HG03039 (cell line): ENCODE results near the gene UCHL5.
"Not testable (repeated sequence)": the region's sequence is repeated elsewhere in the genome, so short reads cannot be mapped to it uniquely, and the experiment has no call there.

Source experiments
- ATAC-seq: cut with Tn5 transposase; IDR thresholded peaks from one replicate; pipeline ENCODE4 v1.9.1; 2021; ENCODE audit warnings: mild to moderate bottlenecking, moderate library complexity; ENCODE audit not compliant: unreplicated experiment

Gene UCHL5

DNA sequence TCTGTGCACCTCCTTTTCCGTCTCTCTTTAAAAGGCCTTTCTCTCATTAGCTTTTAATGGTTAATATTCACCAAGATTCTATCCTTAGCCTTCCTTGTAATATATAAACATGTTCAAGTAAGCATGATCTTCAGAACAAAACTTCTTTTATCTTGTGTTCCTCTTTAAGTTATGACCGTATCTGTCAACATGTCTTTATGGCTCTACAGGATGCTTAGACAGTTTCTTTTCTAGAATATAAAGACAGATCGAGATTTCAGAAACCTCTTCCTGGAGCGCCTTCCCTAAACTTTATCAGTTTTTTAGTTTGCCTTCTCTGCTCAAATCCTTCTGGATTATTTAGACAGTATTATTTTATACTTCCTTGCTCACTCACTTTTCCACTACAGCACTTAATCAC lies 7.4 kb upstream of the UCHL5 start:
- ATAC-seq, result no peak

DNA sequence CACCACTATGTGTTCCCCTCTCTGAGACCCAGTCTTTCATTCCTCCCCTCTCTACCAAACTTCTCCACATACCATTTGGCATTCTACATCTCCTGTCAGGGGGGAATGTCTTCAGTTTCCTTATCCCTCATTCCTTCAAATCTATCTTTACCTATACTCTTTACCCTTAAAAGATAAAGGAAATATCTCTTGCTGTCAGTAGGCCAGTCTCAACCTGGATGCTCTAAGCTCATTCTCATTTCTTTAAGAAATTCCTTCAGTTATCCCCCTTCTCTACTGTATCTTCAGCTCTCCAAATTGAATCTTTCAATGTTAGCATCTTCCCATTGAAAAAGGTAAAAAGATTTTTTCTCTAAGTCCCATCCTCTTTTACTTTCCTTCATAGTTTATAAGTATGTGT lies 6.8 kb upstream of the UCHL5 start:
- ATAC-seq, result no peak

DNA sequence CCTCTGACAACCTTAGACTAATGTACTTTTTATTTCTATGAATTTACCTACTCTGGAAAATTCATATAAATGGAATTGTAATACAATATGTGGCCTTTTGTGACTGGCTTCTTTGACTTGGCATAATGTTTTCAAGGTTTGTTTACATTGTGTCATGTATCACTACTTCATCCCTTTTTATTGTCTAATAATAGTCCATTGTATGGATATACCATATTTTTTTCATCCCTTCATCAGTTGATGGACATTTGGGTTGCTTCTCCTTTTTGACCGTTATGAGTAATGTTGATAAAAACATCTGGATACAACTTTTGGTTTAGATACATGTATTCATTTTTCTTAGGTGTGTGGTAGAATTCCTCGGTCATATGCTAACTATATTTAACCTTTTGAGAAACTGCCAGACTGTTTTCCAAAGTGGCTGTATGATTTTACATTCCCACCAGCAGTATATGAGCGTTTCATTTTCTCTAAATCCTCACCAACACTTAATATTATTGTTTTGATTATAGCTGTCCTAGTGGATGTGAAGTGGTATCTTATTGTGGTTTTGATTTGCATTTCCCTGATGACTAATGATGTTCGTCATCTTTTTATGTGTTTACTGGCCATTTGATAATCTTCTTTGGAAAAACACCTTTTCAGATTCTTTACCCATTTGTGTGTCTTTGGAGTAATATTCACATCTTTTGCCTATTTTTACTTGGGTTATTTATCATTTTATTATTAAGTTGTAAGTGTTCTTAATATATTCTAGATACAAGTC lies 3.7 kb upstream of the UCHL5 start:
- no peak for ATAC-seq

DNA sequence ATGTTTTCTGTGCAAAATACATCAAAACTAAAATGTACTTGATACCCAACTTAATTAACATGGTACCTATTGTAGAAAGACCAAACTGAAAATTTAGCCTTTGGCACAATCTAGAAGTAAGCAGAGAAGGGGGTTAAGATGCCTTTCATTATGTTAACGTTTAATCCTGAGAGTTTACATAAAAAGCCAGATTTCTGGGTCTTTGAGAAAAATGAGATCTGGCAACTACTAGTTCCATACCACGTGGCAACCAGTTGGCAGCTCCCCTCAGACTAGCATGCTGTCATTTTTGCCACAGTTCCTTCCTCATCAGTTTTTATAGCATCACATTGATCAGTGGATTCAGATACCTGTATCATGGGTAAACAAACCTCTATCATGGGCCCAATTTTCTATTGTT lies 1.8 kb upstream of the UCHL5 start:
- ATAC-seq, result no peak

- ATAC-seq, result no peak
Observed at GRCh38 chr1:193060406-193060805, 1.2 kb upstream of the UCHL5 start.

GRCh38 chr1:193060115-193060403 lies 899 bp upstream of the UCHL5 start:
- ATAC-seq, result no peak

- ATAC-seq, result peak; percentile 39
Observed at GRCh38 chr1:193058529-193059281, 455 bp downstream of the UCHL5 start.

DNA sequence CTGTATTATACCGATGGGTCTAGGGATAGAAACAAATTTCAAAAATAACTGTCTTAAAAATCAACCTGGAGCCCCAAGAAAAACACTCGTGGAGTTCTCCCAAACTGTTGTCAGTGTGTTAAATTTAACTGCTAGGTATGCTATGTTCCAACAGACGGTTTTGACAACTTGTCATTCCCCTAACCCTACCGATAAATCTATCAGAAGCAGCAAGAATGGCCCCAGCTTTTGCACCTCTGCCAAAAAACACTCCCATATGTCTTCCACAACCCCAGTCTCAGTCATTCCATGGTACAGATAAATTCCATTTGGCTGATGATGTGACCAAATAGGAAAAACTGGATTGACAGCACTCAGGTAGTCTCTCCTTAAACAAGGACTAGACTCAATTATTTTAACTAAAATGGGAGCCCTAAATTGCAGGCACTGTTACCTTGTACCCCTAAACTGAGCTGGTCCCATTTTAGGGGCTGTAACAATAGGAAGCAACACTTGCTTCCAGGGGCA lies 4.9 kb downstream of the UCHL5 start:
- ATAC-seq, result no peak

- ATAC-seq, result not testable (repeated sequence)
Observed at GRCh38 chr1:193048913-193049312, 10.2 kb downstream of the UCHL5 start.

GRCh38 chr1:193042766-193043691 lies 16.1 kb downstream of the UCHL5 start:
- no peak for ATAC-seq

GRCh38 chr1:193040011-193040410 lies 19.1 kb downstream of the UCHL5 start:
- ATAC-seq, result no peak

DNA sequence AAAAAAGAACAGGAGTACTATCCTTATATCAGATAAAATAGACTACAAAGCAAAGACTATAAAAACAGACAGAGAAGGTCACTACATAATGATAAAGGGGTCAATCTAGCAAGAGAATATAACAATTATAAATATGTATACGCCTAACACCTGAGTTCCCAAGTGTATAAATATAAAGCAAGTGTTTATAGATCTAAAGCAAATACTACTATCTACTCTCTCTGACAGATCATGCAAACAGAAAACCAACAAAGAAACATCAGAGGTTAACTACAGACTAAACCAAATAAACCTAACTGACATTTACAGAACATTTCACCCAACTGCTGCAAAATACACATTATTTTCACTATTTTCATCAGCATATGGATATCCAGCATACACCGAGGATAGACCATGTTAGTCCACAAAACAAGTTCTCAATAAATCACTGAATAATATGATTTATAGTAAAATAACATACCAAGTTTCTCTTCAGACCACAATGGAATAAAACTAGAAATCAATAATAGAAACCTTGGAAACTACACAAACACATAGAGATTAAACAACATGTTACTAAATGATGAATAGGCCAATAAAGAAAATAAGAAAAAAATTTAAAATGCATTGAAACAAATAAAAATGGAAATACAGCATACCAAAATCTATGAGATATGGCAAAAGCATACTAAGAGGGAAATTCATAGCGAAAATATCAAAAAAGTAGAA lies 22.7 kb downstream of the UCHL5 start:
- ATAC-seq, result no peak

GRCh38 chr1:193033610-193034009 lies 25.6 kb downstream of the UCHL5 start:
- no peak for ATAC-seq

DNA sequence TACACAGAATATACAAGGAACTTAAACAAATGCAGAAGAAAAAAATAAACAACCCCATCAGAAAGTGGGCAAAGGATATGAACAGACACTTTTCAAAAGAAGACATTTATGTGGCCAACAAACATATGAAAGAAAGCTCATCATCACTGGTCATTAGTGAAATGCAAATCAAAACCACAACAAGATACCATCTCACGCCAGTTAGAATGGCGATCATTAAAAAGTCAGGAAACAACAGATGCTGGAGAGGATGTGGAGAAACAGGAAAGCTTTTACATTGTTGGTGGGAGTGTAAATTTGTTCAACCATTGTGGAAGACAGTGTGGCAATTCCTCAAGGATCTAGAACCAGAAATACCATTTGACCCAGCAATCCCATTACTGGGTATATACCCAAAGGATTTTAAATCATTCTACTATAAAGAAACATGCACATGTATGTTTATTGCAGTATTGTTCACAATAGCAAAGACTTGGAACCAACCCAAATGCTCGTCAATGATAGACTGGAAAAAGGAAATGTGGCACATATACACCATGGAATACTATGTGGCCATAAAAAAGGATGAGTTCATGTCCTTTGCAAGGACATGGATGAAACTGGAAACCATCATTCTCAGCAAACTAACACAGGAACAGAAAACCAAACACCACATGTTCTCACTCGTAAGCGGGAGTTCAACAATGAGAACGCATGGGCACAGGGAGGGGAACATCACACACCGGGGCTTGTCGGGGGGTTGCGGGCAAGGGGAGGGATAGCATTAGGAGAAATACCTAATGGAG lies 26.3 kb downstream of the UCHL5 start:
- ATAC-seq, result not testable (repeated sequence)

DNA sequence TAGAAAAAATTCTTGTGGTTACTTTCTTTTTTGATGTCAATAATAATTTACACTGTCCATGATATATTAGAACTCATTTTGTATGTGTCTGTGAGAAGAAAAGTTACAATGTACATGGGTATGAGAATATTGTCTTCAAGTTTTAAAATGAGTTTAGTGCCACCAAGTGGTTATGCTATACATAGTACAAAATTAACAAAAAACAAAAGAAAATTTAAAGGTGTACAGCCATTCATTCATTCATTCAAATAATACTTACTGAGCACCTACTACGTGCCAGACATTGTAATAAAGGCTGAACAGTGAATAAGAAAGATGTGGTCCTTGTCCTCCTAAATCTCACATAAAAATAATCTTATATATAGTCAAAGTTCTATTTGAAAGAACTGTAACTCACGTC lies 27.7 kb downstream of the UCHL5 start:
- ATAC-seq, result no peak

DNA sequence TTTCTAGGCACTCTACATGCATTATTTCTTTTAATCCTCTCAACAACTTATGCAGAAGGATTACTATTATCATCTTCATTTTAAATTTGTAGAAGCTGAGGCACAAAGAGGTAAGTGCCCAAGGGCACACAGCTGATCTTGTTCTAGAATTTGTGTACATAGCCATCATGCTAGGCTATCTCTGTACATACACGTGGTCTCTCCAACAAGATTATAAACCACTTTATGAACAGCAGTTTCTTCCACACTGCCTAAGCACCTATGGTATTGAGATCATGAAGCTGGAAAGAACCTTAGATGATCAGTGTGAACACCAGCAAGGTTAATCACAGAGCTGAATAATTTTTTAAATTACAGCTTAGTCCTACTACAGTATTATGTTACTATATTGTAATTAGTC lies 28.9 kb downstream of the UCHL5 start:
- ATAC-seq, result no peak

DNA sequence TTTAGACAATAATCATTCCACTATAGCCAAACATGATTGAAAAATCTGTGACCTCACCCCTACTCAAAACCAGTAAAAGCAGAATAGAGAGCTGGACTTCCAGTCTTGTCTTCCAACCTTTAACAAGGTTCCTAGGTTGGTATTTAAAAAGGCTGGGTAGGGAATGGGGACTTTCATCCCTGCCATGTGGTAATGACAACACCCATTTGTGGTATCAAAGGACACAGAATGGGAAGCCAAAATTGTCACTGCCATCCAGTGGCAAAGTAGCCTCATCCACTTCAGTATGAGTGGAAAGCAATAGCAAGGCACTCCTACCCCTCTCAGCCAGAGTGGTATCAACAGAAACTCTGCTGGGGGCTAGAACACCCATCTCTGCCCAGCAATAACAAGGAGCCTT lies 33.9 kb downstream of the UCHL5 start:
- ATAC-seq, result no peak

DNA sequence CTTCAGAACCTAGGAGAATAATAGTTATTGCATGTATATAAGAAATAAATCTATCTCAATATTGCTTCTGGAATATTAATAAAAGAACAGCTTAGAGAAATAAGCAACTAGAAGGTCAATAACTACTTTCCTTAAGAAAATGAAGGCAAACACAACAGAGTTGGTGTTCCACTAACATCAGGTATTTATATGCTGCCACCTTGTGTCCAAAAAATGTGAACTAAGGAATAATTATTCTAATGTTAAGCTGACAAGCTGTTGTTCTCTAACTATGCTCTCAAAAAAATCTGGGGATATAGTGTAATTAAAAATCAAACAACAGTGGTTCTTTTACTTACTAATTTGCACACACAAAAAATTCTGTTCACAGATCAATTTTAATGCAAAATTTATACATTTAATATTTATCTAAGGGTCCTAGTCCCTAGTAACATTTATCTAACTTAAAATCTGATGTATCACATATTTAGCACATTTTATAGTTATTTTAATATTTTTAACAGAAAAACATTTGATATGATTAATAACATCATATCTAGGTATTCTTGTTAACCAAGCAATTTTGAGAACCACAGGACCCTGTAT lies 39.6 kb downstream of the UCHL5 start:
- no peak for ATAC-seq

- ATAC-seq, result no peak
Observed at GRCh38 chr1:193016788-193017187, 42.4 kb downstream of the UCHL5 start.

DNA sequence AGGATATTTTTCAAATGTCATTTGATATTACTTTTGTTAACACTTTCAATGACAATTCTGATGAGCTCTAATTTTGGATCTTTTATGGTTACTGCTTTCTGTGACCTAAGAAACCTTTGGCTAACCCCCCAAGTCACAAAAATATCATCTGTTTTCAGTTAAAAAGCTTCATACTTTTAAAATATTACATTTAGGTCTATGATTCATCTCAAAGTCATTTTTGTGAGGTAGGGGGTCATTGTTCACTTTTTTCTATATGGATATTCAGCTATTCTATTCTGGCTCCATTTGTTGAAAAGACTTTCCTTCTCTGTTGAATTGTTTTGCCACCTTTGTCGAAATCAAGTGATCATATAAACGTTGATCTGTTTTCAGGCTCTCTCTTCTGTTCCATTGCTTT lies 44.8 kb downstream of the UCHL5 start:
- ATAC-seq, result no peak
